DOHH2 (cell line): ENCODE data around the gene METTL9.

Source experiments
- H3F3A ChIP-seq: fragments of 200-600 bp; sonication (generic), shearing (Covaris generic); 2 replicates; pipeline ENCODE4 v1.6.0; 2016; ENCODE audit warnings: antibody characterized with exemption, mild to moderate bottlenecking; ENCODE audit not compliant: control insufficient read depth, insufficient read depth
- H3K27ac ChIP-seq: fragments of 200-600 bp; sonication (generic); 2 replicates; pipeline ENCODE4 v1.5.1; 2014; ENCODE audit warnings: low read depth, mild to moderate bottlenecking, low read length, moderate library complexity
- H3K27me3 ChIP-seq: fragments of 200-600 bp; sonication (generic); 2 replicates; pipeline ENCODE4 v1.6.1; 2014; ENCODE audit warnings: mild to moderate bottlenecking, low read length, mixed read lengths; ENCODE audit not compliant: control insufficient read depth
- H3K36me3 ChIP-seq: fragments of 200-600 bp; sonication (generic); 2 replicates; pipeline ENCODE4 v1.6.1; 2014; ENCODE audit warnings: mild to moderate bottlenecking, low read length, moderate library complexity, mixed read lengths; ENCODE audit not compliant: control insufficient read depth
- H3K4me1 ChIP-seq: fragments of 200-600 bp; sonication (generic); 2 replicates; pipeline ENCODE4 v1.6.1; 2014; ENCODE audit warnings: mild to moderate bottlenecking, low read length, mixed read lengths; ENCODE audit not compliant: control insufficient read depth
- H3K4me2 ChIP-seq: fragments of 200-600 bp; sonication (generic); 2 replicates; pipeline ENCODE4 v1.6.0; 2014; ENCODE audit warnings: mild to moderate bottlenecking, low read length, moderate library complexity
- H3K4me3 ChIP-seq: fragments of 200-600 bp; sonication (generic); 2 replicates; pipeline ENCODE4 v1.5.1; 2014; ENCODE audit warnings: mild to moderate bottlenecking, low read length, mixed read lengths
- H3K79me2 ChIP-seq: fragments of 200-600 bp; sonication (generic); 2 replicates; pipeline ENCODE4 v1.6.1; 2014; ENCODE audit warnings: mild to moderate bottlenecking, low read length, mixed read lengths; ENCODE audit not compliant: control insufficient read depth
- H3K9me2 ChIP-seq: fragments of 200-600 bp; sonication (generic); replicated peaks from 2 replicates; pipeline ENCODE4 v1.6.1; 2014; ENCODE audit warnings: mild to moderate bottlenecking, low read length, mixed read lengths; ENCODE audit not compliant: control insufficient read depth
- H3K9me3 ChIP-seq: fragments of 200-600 bp; sonication (generic); 2 replicates; pipeline ENCODE4 v1.6.1; 2014; ENCODE audit warnings: antibody characterized with exemption, low read length, mixed read lengths; ENCODE audit not compliant: control insufficient read depth, insufficient read depth
- H4K20me1 ChIP-seq: fragments of 200-600 bp; sonication (generic); 2 replicates; pipeline ENCODE4 v1.6.0; 2014; ENCODE audit warnings: low read depth, mild to moderate bottlenecking, antibody characterized with exemption, low read length, moderate library complexity; ENCODE audit not compliant: control insufficient read depth, insufficient read depth
- CTCF ChIP-seq: fragments of 200-600 bp; sonication (generic); IDR thresholded peaks from one replicate; pipeline ENCODE4 v1.5.1; 2014; ENCODE audit warnings: antibody characterized with exemption, mild to moderate bottlenecking, low read depth, low read length; ENCODE audit not compliant: poor library complexity, severe bottlenecking
- EZH2phosphoT487 ChIP-seq: fragments of 200-600 bp; sonication (generic); IDR thresholded peaks from 2 replicates; pipeline ENCODE4 v1.6.1; 2017; ENCODE audit warnings: borderline replicate concordance, mild to moderate bottlenecking, antibody characterized with exemption, low read length, moderate library complexity, mixed read lengths

Gene METTL9

GRCh38 chr16:21702276-21702675, 102.9 kb downstream of the METTL9 start:
- H4K20me1 ChIP-seq: no peaks in the 10 kb centered on the region
- peaks cover 17% of the 10 kb centered on the region for H3K4me1 ChIP-seq
- H3K4me2 ChIP-seq: no peak overlapping the region
- TF ChIP-seq CTCF: no peak
- no peak for TF ChIP-seq EZH2phosphoT487
- H3K79me2 ChIP-seq: no peaks in the 10 kb centered on the region
- H3K9me2 ChIP-seq: no peaks in the 10 kb centered on the region
- no peaks in the 10 kb centered on the region for H3K36me3 ChIP-seq
- H3K9me3 ChIP-seq: no peaks in the 10 kb centered on the region
- H3K27me3 ChIP-seq: peaks cover 22% of the 10 kb centered on the region
- H3K27ac ChIP-seq: no peak overlapping the region
- H3K4me3 ChIP-seq: no peak overlapping the region
- peaks cover 7% of the 10 kb centered on the region; the same call in 1 of the 2 replicates for H3F3A ChIP-seq

- H3K27me3 ChIP-seq: peaks cover 19% of the 10 kb centered on the region
- H3K4me3 ChIP-seq: no peak overlapping the region
- H3K36me3 ChIP-seq: no peaks in the 10 kb centered on the region
- H3K9me2 ChIP-seq: no peaks in the 10 kb centered on the region
- no peaks in the 10 kb centered on the region for H3K9me3 ChIP-seq
- TF ChIP-seq CTCF (no peak), EZH2phosphoT487 (no peak)
- H3F3A ChIP-seq: peaks cover 7% of the 10 kb centered on the region; the same call in 1 of the 2 replicates
- H3K27ac ChIP-seq: no peak overlapping the region
- H4K20me1 ChIP-seq: no peaks in the 10 kb centered on the region
- no peaks in the 10 kb centered on the region for H3K79me2 ChIP-seq
- peaks cover 17% of the 10 kb centered on the region for H3K4me1 ChIP-seq
- H3K4me2 ChIP-seq: peak overlapping the region; percentile 29
Observed at GRCh38 chr16:21703156-21703555, 103.8 kb downstream of the METTL9 start.

- H3F3A ChIP-seq: peaks cover 7% of the 10 kb centered on the region; the same call in 1 of the 2 replicates
- H3K4me3 ChIP-seq: no peak overlapping the region
- H3K4me1 ChIP-seq: peaks cover 18% of the 10 kb centered on the region
- no peaks in the 10 kb centered on the region for H3K79me2 ChIP-seq
- no peaks in the 10 kb centered on the region for H3K36me3 ChIP-seq
- no peaks in the 10 kb centered on the region for H3K9me2 ChIP-seq
- H3K9me3 ChIP-seq: no peaks in the 10 kb centered on the region
- peak overlapping the region; percentile 29 for H3K4me2 ChIP-seq
- no peaks in the 10 kb centered on the region for H4K20me1 ChIP-seq
- no peak for TF ChIP-seq EZH2phosphoT487
- no peak for TF ChIP-seq CTCF
- peaks cover 17% of the 10 kb centered on the region for H3K27me3 ChIP-seq
- H3K27ac ChIP-seq: no peak overlapping the region
Observed at GRCh38 chr16:21703589-21704174, 104.3 kb downstream of the METTL9 start.
